K562 (cell line): Measurements from ENCODE around the gene KIF26B. TPM values are rescaled to one million over a fixed set of nuclear protein-coding genes. Genes with fewer than 3 reads are reported as not detected.

Experiments
- ATAC-seq: fragments of 200-7000 bp; cut with Tn5 transposase; 3 replicates; pipeline ENCODE4 v1.9.1; 2020; ENCODE audit warnings: moderate library complexity
- BruUV-seq: library from RNA; stranded (reverse); fragments of 400-500 nt; replicated peaks from 2 replicates; lab custom pipeline; 2021; lab: Mats Ljungman, UMichigan
- CTCF ChIA-PET: fragments of 300-600 bp; formaldehyde crosslinking; extraction: SDS; loops from one replicate; lab custom pipeline; 2021; ENCODE audit warnings: low intra/inter-chr PET ratio; lab: Yijun Ruan, JAX
- POLR2A ChIA-PET: fragments of 300-600, 350-650 bp; sonication (Branson Sonifier 250); formaldehyde crosslinking; extraction: SDS; loops from one replicate; lab custom pipeline; 2021; ENCODE audit warnings: antibody characterized with exemption, inconsistent platforms; lab: Yijun Ruan, JAX
- DNase-seq, 4 experiments: peaks; one replicate each; pipeline versions ENCODE4 v3.0.0 to v3.0.0-alpha.2; 2011 to 2018; ENCODE audit warnings: low spot score in 3 of 4, mixed read lengths in 3 of 4; ENCODE audit errors: extremely low read depth in 1 of 4
- FAIRE-seq: peaks from 2 replicates; lab custom pipeline; 2011; peaks lifted over from hg19 to GRCh38; lab: Jason Lieb, UNC
- H2AFZ ChIP-seq: 2 replicates; pipeline ENCODE4 v1.6.0; 2011; ENCODE audit warnings: low read depth, low read length, control low read depth, inconsistent platforms
- H3K27ac ChIP-seq: fragments of 200-600 bp; 3 replicates; pipeline ENCODE4 v1.8.0; 2011; ENCODE audit warnings: low read depth, mild to moderate bottlenecking, control low read depth, inconsistent platforms, low read length, moderate library complexity, mixed read lengths; ENCODE audit errors: extremely low read depth
- H3K27me3 ChIP-seq, 2 experiments: fragments of 300-600 bp in 1 of 2; 2 replicates in 1 of 2; 3 replicates in 1 of 2; pipeline versions ENCODE4 v1.6.0 to v1.8.0; 2011; ENCODE audit warnings: inconsistent platforms in 2 of 2, low read length in 2 of 2, mild to moderate bottlenecking in 1 of 2, mixed read lengths in 1 of 2, moderate library complexity in 1 of 2; ENCODE audit not compliant: control insufficient read depth in 2 of 2, insufficient read depth in 2 of 2
- H3K36me3 ChIP-seq: fragments of 300-600 bp; 3 replicates; pipeline ENCODE4 v1.8.0; 2011; ENCODE audit warnings: mild to moderate bottlenecking, low read length, inconsistent platforms; ENCODE audit not compliant: control insufficient read depth, insufficient read depth
- H3K4me1 ChIP-seq, 2 experiments: fragments of 200-600 bp in 1 of 2; replicated peaks in 1 of 2; 2 replicates in 1 of 2; 3 replicates in 1 of 2; pipeline versions ENCODE4 v1.5.1 to v1.8.0; 2011; ENCODE audit warnings: inconsistent platforms in 2 of 2, low read length in 2 of 2, mild to moderate bottlenecking in 1 of 2, mixed read lengths in 1 of 2, moderate library complexity in 1 of 2; ENCODE audit not compliant: control insufficient read depth in 2 of 2, insufficient read depth in 2 of 2
- H3K4me2 ChIP-seq: 2 replicates; pipeline ENCODE4 v1.6.1; 2011; ENCODE audit warnings: low read length, control low read depth, inconsistent platforms, mixed read lengths; ENCODE audit not compliant: insufficient read depth
- H3K4me3 ChIP-seq: fragments of 200-600 bp; sonication (generic), shearing (Covaris generic); 2 replicates; pipeline ENCODE4 v1.5.1; 2016; ENCODE audit warnings: control low read depth, inconsistent platforms
- H3K79me2 ChIP-seq: fragments of 200-600 bp; 3 replicates; pipeline ENCODE4 v1.8.0; 2011; ENCODE audit warnings: low read length, inconsistent platforms; ENCODE audit not compliant: control insufficient read depth, insufficient read depth
- H3K9ac ChIP-seq, 2 experiments: 2 replicates each; pipeline versions ENCODE4 v1.6.0 to v1.6.1; 2011; ENCODE audit warnings: low read depth in 2 of 2, low read length in 2 of 2, control low read depth in 1 of 2, inconsistent platforms in 1 of 2, mild to moderate bottlenecking in 1 of 2, mixed read lengths in 1 of 2; ENCODE audit not compliant: insufficient read depth in 1 of 2
- H3K9me1 ChIP-seq: one replicate; pipeline ENCODE4 v1.6.0; 2011; ENCODE audit warnings: inconsistent platforms, mild to moderate bottlenecking, low read length, moderate library complexity; ENCODE audit not compliant: control insufficient read depth, insufficient read depth
- H3K9me3 ChIP-seq: replicated peaks from 2 replicates; pipeline ENCODE4 v1.5.1; 2011; ENCODE audit warnings: low read depth, low read length, inconsistent platforms; ENCODE audit not compliant: control insufficient read depth, insufficient read depth
- H4K20me1 ChIP-seq: replicated peaks from 2 replicates; pipeline ENCODE4 v1.6.1; 2011; ENCODE audit warnings: low read length, inconsistent platforms, mixed read lengths; ENCODE audit not compliant: control insufficient read depth, insufficient read depth
- ATF3 ChIP-seq, 2 experiments: fragments of 450-650 bp in 1 of 2; sonication (generic) in 1 of 2; formaldehyde crosslinking in 1 of 2; IDR thresholded peaks in 1 of 2; conservative IDR thresholded peaks in 1 of 2; 2 replicates each; pipeline versions ENCODE4 v1.6.1 to v1.8.1; 2016 to 2023; ENCODE audit warnings: mild to moderate bottlenecking in 2 of 2, moderate library complexity in 2 of 2, inconsistent platforms in 1 of 2, missing genetic modification reagents in 1 of 2
- BRD4 ChIP-seq: fragments of 200-600 bp; sonication (generic); IDR thresholded peaks from 2 replicates; pipeline ENCODE4 v1.6.1; 2017; ENCODE audit warnings: inconsistent platforms
- ETV5 ChIP-seq: sonication (generic); formaldehyde crosslinking; IDR thresholded peaks from 2 replicates; pipeline ENCODE4 v1.4.0; 2020; ENCODE audit warnings: low read depth, mild to moderate bottlenecking, missing genetic modification reagents
- GABPB1 ChIP-seq: sonication (generic); formaldehyde crosslinking; IDR thresholded peaks from 2 replicates; pipeline ENCODE4 v1.8.0; 2022; ENCODE audit warnings: mild to moderate bottlenecking, missing genetic modification reagents
- HMG20A ChIP-seq: fragments of 450-650 bp; formaldehyde crosslinking; conservative IDR thresholded peaks from 2 replicates; pipeline ENCODE4 v1.4.0; 2020; ENCODE audit warnings: mild to moderate bottlenecking, mixed read lengths
- LARP7 ChIP-seq: fragments of 450-650 bp; IDR thresholded peaks from 2 replicates; pipeline ENCODE4 v1.6.1; 2016
- MEIS2 ChIP-seq: fragments of 450-650 bp; IDR thresholded peaks from 2 replicates; pipeline ENCODE4 v1.6.1; 2014; ENCODE audit warnings: mild to moderate bottlenecking; ENCODE audit not compliant: partially characterized antibody
- NFRKB ChIP-seq: fragments of 450-650 bp; IDR thresholded peaks from 2 replicates; pipeline ENCODE4 v1.6.1; 2016; ENCODE audit warnings: low read depth
- PHF20 ChIP-seq: fragments of 450-650 bp; IDR thresholded peaks from 2 replicates; pipeline ENCODE4 v1.6.1; 2018; ENCODE audit not compliant: partially characterized antibody
- SMC3 ChIP-seq: conservative IDR thresholded peaks from 2 replicates; pipeline ENCODE4 v1.6.1; 2011; ENCODE audit warnings: low read depth, low read length, improper control_type of control experiment; ENCODE audit not compliant: insufficient read depth
- SREBF2 ChIP-seq: sonication (generic); formaldehyde crosslinking; IDR thresholded peaks from 2 replicates; pipeline ENCODE4 v1.4.0; 2020; ENCODE audit warnings: mild to moderate bottlenecking, missing genetic modification reagents
- ZNF395 ChIP-seq: fragments of 200-800 bp; sonication (Bioruptor generic); IDR thresholded peaks from 2 replicates; pipeline ENCODE4 v1.6.1; 2017; ENCODE audit warnings: missing genetic modification characterization, missing compliant biosample characterization
- WGBS: fragments of 100-300 bp; shearing (Covaris generic); methylation state at CpG from one replicate; pipeline ENCODE4 v1.1.6; 2016; ENCODE audit warnings: low coverage, mixed read lengths; ENCODE audit not compliant: insufficient coverage; ENCODE audit errors: missing lambda C conversion rate; 5-methylcytosine and 5-hydroxymethylcytosine counted together
- in situ Hi-C: fragments of 300-500 bp; cut with MboI; formaldehyde crosslinking; loops from 4 replicates; pipeline ENCODE4 v1.15.0; 2018; ENCODE audit warnings: inconsistent platforms, mixed read lengths
- intact Hi-C: fragments of 100-400 bp; cut with micrococcal nuclease; formaldehyde crosslinking; loops from 2 replicates; pipeline ENCODE4 v1.14.2; 2022
- polyA plus RNA-seq, 8 experiments: library from polyadenylated mRNA; depleted of rRNA in 4 of 8; stranded (reverse) in 5 of 8; unstranded in 3 of 8; fragments of >200 nt; fragmentation: Nextera tagmentation in 2 of 8; fragmentation: Illumina TruSeq in 1 of 8; extraction: Ambion mirVana in 2 of 8; extraction: Trizol in 1 of 8; gene quantifications; 2 replicates each; pipeline versions ENCODE4 v1.2.1 to v1.2.3, GENCODE V29; 2011 to 2014; ENCODE audit warnings: inconsistent platforms in 1 of 8, missing spikeins in 1 of 8
- total RNA-seq, 7 experiments: library from RNA; depleted of rRNA in 6 of 7; stranded (reverse); fragments of >200 nt in 6 of 7; fragmentation: Illumina TruSeq in 2 of 7; extraction: Trizol in 2 of 7; gene quantifications; 2 replicates each; pipeline versions ENCODE4 v1.2.1 to v1.2.3, GENCODE V29; 2011 to 2021; ENCODE audit warnings: low replicate concordance in 1 of 7
- TF ChIP-seq, protein P1 (sequence below): sonication (generic); formaldehyde crosslinking; IDR thresholded peaks from 2 replicates; pipeline ENCODE4 v1.8.0; 2022; ENCODE audit warnings: mild to moderate bottlenecking, low read depth, missing genetic modification reagents
- TF ChIP-seq, protein P2 (sequence below), 2 experiments: fragments of 450-650 bp in 1 of 2; IDR thresholded peaks; 2 replicates each; pipeline ENCODE4 v1.6.1; 2011 to 2017; ENCODE audit warnings: low read depth in 2 of 2, antibody characterized with exemption in 1 of 2, borderline replicate concordance in 1 of 2, low read length in 1 of 2, mild to moderate bottlenecking in 1 of 2, mixed read lengths in 1 of 2; ENCODE audit not compliant: control insufficient read depth in 1 of 2

KIF26B gene
- total and polyA plus RNA-seq, 9 of the 15 experiments (the other 6 are each of a cell fraction or from before 2014, with no cell fraction given) = 0.02 to 0.08 (median 0.03) TPM; not detected in 6

- in situ Hi-C loops (no loop called here), intact Hi-C loops (no loop called here)
- H3K9me1 ChIP-seq = no peaks in the 10 kb centered on the region
- H3K36me3 ChIP-seq = no peaks in the 10 kb centered on the region
- no TSS peak for BruUV-seq
- WGBS = under 1% methylated on average over 14 of the region's 14 CpGs
- ChIA-PET POLR2A (interaction anchor here (1.0 to 1.3 kb wide), 2 partner anchors 9 to 26 kb away, joined by 3 read pairs; no protein-coding TSS in a partner anchor), CTCF (interaction anchor here (0.6 kb wide), 1 partner anchor 700 kb away, joined by 3 read pairs; no protein-coding TSS in a partner anchor)
- no peaks in the 10 kb centered on the region for H3K79me2 ChIP-seq
- H3K9me3 ChIP-seq = no peaks in the 10 kb centered on the region
- ATAC-seq = no peak
- no peak for DNase-seq
- peaks cover 34 to 70% of the 10 kb centered on the region in 2 experiments for H3K27me3 ChIP-seq
- no peak overlapping the region for H3K9ac ChIP-seq
- no peak overlapping the region for H3K27ac ChIP-seq
- H3K4me3 ChIP-seq = no peak overlapping the region
- H3K4me1 ChIP-seq = no peaks in the 10 kb centered on the region
- H2AFZ ChIP-seq = no peak overlapping the region
- FAIRE-seq = no peak
- H4K20me1 ChIP-seq = no peaks in the 10 kb centered on the region
- H3K4me2 ChIP-seq = no peak overlapping the region
- TF ChIP-seq, protein P1, sequence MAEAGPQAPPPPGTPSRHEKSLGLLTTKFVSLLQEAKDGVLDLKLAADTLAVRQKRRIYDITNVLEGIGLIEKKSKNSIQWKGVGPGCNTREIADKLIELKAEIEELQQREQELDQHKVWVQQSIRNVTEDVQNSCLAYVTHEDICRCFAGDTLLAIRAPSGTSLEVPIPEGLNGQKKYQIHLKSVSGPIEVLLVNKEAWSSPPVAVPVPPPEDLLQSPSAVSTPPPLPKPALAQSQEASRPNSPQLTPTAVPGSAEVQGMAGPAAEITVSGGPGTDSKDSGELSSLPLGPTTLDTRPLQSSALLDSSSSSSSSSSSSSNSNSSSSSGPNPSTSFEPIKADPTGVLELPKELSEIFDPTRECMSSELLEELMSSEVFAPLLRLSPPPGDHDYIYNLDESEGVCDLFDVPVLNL = no peak
- TF ChIP-seq, protein P2, sequence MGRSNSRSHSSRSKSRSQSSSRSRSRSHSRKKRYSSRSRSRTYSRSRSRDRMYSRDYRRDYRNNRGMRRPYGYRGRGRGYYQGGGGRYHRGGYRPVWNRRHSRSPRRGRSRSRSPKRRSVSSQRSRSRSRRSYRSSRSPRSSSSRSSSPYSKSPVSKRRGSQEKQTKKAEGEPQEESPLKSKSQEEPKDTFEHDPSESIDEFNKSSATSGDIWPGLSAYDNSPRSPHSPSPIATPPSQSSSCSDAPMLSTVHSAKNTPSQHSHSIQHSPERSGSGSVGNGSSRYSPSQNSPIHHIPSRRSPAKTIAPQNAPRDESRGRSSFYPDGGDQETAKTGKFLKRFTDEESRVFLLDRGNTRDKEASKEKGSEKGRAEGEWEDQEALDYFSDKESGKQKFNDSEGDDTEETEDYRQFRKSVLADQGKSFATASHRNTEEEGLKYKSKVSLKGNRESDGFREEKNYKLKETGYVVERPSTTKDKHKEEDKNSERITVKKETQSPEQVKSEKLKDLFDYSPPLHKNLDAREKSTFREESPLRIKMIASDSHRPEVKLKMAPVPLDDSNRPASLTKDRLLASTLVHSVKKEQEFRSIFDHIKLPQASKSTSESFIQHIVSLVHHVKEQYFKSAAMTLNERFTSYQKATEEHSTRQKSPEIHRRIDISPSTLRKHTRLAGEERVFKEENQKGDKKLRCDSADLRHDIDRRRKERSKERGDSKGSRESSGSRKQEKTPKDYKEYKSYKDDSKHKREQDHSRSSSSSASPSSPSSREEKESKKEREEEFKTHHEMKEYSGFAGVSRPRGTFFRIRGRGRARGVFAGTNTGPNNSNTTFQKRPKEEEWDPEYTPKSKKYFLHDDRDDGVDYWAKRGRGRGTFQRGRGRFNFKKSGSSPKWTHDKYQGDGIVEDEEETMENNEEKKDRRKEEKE (IDR thresholded peaks at IDR 0.05; ENCODE audit: borderline replicate concordance in 1 of 2, control insufficient read depth in 1 of 2, low read depth in 2 of 2, low read length in 1 of 2) = no peak
- TF ChIP-seq ATF3 (IDR thresholded peaks at IDR 0.05) = no peak
- no peak for TF ChIP-seq ATF3 (CRISPR knock-in tag; conservative IDR thresholded peaks at IDR 0.05)
- no peak for TF ChIP-seq PHF20
- TF ChIP-seq HMG20A (CRISPR knock-in tag) = no peak
- TF ChIP-seq SREBF2 (CRISPR knock-in tag) = no peak
- TF ChIP-seq NFRKB = no peak
- no peak for TF ChIP-seq LARP7
- TF ChIP-seq ZNF395 (CRISPR knock-in tag) = no peak
- no peak for TF ChIP-seq BRD4
- TF ChIP-seq GABPB1 = no peak
- no peak for TF ChIP-seq SMC3
- TF ChIP-seq MEIS2 = no peak
- TF ChIP-seq ETV5 (CRISPR knock-in tag) = no peak
Observed at GRCh38 chr1:245411245-245412036, 256.7 kb downstream of the KIF26B start.
